Measurements from ENCODE around the gene SLC30A2. TPM values are rescaled to one million over a fixed set of nuclear protein-coding genes. Genes with fewer than 3 reads are reported as not detected.
"Not testable (repeated sequence)": the region's sequence is repeated elsewhere in the genome, so short reads cannot be mapped to it uniquely, and the experiment has no call there.

The SLC30A2 gene
- total RNA-seq, result not detected in 2 replicates

GRCh38 chr1:26045722-26046245 lies at the start of gene SLC30A2:
TSS of gene SLC30A2 (minus strand) at chr1:26046118. CDS start at chr1:26045896, 222 bp downstream.
- H3K4me3 ChIP-seq (ENCODE audit: low read depth, low read length), result peak within 1 kb of the TSS; percentile 66
- DNase-seq (ENCODE audit: low read depth), result no peak
- no peak for TF ChIP-seq CTCF (conservative IDR thresholded peaks at IDR 0.05; ENCODE audit: low read depth, low read length)

GRCh38 chr1:26094677-26095383 lies 48.9 kb upstream of the SLC30A2 start:
- H3K4me3 ChIP-seq (ENCODE audit: low read depth, low read length), result no peak overlapping the region
- peak; percentile 25 for TF ChIP-seq CTCF (conservative IDR thresholded peaks at IDR 0.05; ENCODE audit: low read depth, low read length)
- no peak for DNase-seq (ENCODE audit: low read depth)

GRCh38 chr1:26094076-26094669 lies 48.3 kb upstream of the SLC30A2 start:
- no peak for TF ChIP-seq CTCF (conservative IDR thresholded peaks at IDR 0.05; ENCODE audit: low read depth, low read length)
- no peak for DNase-seq (ENCODE audit: low read depth)
- no peak overlapping the region for H3K4me3 ChIP-seq (ENCODE audit: low read depth, low read length)

- H3K4me3 ChIP-seq (ENCODE audit: low read depth, low read length); DNase-seq (ENCODE audit: low read depth): not testable (repeated sequence)
Observed at GRCh38 chr1:26093569-26093968, 47.7 kb upstream of the SLC30A2 start.

GRCh38 chr1:26092422-26092821 lies 46.5 kb upstream of the SLC30A2 start:
- DNase-seq (ENCODE audit: low read depth), result no peak
- H3K4me3 ChIP-seq (ENCODE audit: low read depth, low read length), result no peak overlapping the region
- no peak for TF ChIP-seq CTCF (conservative IDR thresholded peaks at IDR 0.05; ENCODE audit: low read depth, low read length)

GRCh38 chr1:26090893-26091292 lies 45.0 kb upstream of the SLC30A2 start:
- DNase-seq (ENCODE audit: low read depth), result no peak
- no peak for TF ChIP-seq CTCF (conservative IDR thresholded peaks at IDR 0.05; ENCODE audit: low read depth, low read length)
- H3K4me3 ChIP-seq (ENCODE audit: low read depth, low read length), result no peak overlapping the region

- TF ChIP-seq CTCF (conservative IDR thresholded peaks at IDR 0.05; ENCODE audit: low read depth, low read length), result no peak
- DNase-seq (ENCODE audit: low read depth), result no peak
- H3K4me3 ChIP-seq (ENCODE audit: low read depth, low read length), result no peak overlapping the region
Observed at GRCh38 chr1:26089125-26089524, 43.2 kb upstream of the SLC30A2 start.
